Measurements from ENCODE around the gene LILRA5.
"Not testable (repeated sequence)": the region's sequence is repeated elsewhere in the genome, so short reads cannot be mapped to it uniquely, and the experiment has no call there.

Gene LILRA5

DNA sequence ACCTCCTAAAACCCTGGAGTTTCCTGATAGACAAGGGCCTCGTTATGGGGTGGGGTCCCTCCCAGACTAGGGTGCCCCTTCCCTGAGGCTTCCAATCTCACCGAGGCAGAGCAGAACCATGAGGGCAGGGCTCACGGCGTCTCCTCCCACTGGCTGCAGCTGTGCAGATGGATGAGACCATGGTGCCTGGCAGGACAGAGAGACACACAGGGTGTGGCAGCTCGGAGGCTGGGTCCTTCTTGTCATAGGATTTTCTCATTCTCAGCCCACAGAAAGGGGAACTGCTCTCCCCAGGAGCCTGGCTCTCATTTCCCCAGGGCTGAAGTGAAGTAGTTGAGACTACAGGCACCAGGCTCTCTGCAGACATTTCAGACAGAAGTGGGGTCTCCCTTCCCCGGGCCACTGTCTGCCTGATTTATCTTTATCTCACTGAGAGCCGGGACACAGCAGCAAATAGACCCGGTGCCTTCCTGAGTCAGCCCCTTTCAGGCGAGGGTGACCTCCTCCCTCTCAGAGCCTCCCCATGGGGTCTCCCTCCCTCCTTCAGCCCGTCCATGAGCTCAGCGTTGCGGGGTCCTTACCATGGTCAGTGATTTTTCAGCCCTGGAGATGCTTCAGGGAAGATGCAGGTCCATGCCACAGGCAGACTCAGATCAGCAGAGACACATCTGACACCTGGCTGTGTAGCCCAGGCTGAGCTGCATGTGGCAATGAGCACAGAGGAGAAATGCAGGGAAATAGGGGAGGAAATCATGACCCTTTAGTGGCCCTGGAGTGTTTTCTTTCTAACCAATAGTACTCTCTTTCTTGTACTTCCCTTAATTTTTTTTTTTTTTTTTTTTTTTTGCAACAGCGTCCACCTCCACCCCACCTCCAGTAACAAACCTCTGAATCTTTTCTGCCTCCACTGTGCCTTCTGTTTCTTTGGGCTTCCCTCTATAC lies at the start of gene LILRA5:
TSS of gene LILRA5 (minus strand) at position 731 of the 942 bp plus-strand sequence. CDS start at position 584, 147 bp downstream.
- DNase-seq: no peak

DNA sequence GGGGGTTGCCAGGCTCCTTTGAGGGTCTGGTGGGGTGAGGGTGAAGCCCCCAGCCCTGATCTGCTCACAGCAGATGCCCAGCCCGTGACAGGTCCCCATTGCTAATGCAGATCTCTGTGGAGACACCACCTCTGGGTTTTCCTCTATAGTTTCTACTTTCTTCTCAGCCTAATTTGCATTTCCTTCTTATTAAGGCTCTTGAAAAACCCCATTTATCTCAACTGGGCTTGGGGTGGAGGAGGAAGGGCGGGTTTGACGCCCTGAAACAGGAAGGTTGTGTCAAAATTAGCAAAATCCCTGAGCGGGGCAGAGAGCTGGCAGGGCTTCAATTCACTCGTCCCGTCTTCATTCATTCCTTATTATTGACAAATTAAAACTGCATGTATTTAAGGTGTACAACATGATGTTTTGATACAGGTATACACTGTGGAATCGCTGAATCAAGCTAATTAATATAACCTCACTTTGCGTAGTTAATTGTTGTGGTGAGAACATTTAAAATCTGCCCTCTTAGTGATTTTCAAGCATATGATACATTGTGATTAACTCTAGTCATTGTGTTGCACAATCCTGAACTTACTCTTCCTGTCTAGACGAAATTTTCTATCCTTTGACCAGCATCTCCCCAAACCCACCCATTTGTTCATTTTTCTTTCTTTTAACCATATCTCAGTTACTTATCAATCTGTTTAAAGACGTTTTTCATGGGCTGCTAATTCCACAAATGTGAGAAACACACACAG lies 48.9 kb upstream of the LILRA5 start:
- DNase-seq: not testable (repeated sequence)

DNA sequence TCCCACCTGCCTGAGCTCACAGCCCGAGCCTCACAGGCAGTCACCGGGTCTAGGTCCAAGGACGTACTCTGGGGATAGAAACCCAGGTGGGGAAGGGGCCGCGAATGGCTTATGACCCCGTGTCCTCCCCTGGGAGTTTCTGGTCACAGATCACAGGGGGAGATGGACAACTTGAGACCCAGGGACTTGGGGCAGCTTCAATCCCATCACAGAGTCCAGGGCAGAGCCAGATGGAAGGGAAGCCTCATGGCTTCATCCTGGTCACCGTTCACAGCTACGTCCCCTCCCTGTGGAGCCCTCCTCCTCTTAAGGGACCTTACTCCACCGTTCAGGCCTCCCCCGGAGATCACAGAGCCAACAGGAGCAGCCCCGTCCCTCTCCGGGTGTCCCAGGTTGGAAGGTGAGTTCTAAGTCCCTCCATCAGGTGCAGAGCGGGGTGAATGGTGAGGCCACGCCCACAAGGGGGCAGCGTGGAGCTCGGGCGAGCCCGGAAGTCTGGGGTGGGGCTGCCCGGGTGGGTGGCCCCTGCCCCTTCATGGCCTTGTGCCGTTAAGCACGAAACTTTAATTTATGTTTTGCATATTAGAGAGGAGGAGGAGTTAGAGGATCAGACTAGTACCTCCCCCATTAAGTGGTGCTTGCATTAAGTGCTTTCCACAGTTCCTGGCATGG lies 46.3 kb upstream of the LILRA5 start:
- DNase-seq: not testable (repeated sequence)

DNA sequence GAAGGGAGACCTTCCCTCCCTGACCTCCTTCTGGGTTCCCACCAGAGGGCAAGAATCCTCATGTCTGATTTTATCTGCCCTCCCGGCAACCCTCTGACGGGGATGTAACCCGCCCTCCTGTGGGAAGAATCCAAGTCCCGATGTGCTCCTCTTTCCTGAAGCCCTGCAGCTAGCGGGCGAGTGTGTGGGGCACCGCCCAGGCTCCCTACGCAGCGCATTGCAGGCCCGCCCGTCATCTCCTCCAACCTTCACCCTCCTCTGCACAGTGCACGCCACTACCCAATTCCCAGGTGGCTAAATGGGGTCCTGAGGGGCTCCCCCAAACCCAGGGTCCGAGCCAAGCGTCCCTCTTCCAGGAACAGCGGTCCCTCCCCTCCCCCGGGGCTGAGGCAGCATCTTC lies 44.4 kb upstream of the LILRA5 start:
- DNase-seq: no peak

DNA sequence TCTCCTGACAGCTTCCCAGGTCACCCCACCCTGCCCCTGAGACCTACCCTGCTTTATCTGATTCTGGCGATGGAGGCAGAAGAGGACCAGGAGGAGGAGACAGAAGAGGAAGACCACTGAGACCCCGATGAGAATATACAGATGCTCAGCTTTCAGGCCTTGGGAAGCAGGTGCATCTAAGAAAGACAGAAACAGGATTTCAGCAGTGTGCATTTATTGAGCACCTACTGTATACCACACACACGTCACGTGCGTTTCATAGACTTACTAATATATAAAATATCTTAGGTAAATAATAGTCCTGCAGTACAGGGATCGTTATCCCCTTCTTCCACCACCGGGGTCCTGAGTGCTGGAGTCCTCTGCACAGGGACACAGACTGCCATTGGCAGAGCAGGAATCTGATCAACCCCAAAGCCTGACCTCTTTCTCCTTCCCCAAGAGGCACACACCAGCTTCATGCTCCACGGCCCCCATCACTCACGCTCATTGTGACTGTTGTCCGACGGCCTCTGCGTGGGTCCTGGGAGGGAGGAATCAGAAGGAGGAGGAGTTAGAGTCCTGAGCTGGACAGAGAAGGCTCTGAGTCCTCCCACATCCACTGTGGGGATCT lies 43.6 kb upstream of the LILRA5 start:
- no peak for DNase-seq

DNA sequence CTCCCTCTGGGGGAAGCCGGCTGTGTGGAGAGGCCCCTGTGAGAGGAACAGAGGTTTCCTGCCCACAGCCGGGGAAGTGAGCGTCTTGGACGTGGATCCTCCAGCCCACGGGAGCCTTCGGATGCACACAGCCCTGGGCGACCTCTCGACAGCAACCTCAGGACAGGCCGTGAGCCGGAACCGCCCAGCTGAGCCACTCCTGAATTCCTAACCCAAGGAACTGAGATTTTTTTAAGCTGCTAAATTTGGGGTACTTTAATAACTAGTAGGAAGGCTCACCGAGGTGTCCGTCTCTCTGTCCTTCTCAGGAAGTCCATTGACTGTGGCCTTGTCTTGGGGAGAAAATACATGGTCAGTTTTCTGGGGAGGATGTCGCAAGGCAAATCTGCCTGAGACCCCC lies 42.7 kb upstream of the LILRA5 start:
- DNase-seq: no peak

DNA sequence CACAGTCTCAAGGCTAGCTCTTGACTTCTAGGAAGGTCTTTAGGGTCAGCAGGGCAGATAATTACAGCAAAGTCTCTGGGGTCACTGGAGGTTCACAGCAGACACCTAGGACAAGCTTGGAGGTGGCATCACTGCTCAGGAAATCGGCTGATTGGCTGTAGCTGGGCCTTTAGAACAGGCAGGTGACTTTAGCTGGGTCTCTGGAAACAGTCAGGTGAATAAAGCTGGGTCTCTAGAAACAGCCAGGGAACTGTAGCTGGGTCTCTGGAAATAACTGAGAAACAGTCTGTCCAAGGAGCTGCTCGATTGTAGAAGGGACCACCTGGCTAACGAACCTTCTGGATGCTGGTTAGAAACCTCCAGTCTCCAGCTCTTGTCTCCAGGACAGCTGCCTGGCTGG lies 41.8 kb upstream of the LILRA5 start:
- no peak for DNase-seq

DNA sequence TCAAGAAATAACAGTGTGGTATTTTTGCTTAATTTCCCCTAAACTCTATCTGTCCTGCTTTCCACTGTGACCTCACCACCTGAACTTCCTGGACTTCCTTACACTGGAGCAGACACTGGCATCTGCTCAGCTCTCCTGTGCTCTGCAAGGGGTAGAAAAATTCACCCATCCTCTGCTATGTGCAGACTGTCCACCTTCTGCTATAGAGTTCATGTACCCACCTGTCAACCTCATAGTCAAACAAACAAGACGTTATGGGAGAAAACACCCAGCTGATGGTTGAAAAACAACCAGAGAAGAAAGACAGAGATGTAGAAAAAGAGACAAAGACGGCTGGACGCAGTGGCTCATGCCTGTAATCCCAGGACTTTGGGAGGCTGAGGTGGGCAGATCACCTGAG lies 39.6 kb upstream of the LILRA5 start:
- no peak for DNase-seq

DNA sequence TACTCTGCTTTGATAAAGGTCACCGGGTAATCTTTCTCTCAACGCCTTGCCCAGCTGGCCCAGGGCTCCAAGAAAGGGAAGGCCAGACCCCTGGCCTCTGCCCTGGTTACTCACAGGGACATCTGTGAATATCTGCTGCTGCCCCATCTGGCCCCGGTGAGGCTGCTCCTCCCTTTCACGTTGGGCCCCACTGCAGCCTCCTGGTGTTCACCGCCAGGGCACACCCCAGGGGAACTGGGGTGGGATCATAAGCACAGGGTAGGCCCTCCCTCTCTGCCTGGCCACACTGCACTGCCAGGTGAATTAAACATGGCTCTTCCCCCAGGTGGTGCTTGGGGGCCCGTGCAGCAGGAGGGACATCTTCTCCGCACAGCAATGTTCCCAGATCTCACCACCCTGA lies 39.1 kb upstream of the LILRA5 start:
- no peak for DNase-seq

DNA sequence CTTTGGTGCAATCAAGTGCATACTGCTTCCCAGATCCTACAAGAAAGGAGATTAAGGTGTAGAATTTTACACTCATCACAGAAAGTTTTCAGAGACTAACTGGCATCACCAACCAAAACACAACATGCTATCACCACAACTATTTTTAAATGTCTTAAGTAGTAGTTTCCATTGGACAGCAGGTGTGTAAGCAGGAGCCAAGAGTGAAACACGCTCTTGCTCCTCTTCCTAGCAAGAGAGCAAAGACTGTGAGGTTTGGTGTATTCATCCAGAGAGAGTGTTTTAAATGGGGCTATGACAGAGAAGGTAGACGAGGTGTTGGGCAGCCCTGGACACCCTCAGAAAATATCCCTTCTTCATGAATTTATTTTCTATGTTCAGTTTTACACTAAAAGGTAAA lies 38.5 kb upstream of the LILRA5 start:
- DNase-seq: no peak

DNA sequence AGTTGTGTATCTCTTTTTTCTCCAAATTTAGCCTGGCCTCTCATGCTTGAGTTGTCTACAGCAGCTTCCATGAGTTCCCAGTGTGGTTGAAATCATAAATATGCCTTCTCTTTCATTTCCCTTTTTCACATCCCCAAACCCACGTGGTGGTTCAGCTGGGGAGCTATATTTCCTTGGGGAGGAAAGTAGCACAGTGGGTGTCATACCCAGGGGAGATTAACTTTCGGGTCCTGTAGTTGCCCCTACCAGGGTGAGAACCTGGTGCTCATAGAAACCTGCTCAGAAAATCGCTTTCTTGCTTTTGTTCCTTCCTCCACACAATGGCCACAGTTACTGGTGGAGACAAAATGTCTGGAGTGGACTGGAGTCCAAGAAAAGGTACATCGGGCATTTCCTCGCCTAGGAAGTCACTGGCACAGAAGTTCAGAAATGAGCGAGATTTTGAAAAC lies 33.0 kb upstream of the LILRA5 start:
- DNase-seq: no peak

DNA sequence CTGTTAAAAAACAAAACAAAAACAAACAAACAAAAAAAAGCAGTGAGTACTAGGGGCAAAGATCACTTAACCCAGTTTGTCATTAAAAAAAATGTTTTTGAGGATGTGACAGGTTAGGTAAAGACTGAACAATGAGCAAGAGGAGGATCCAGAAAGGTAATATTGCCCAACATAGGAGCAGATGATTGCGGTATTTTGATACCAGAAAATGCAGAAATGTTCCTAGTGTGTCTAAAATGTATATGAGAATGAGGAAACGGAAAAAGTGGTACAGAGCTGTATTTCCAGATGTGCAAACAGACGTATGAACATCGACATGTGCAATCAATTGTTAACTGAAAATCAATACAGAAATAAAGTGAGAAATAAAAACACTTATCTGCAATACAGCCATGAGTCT lies 30.9 kb upstream of the LILRA5 start:
- DNase-seq: no peak

DNA sequence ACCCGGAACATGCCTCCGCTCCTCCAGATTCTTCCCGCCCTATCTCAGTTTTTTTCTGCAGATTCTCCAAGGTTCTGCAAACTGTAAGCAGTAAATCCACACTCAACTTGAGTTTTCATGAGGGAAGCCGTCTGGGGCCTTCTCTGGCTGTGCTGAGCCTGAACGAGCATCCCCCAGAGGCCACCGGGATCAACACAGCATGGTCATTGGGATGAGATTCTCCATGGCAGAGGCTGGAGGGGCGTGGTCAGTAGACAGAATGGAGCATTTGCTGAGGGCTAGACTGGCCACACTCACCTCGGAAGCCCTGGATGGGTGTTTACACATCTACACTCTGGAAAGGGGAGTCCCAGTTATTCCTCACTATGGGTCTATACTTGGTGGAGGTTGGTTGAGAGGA lies 28.3 kb upstream of the LILRA5 start:
- no peak for DNase-seq

DNA sequence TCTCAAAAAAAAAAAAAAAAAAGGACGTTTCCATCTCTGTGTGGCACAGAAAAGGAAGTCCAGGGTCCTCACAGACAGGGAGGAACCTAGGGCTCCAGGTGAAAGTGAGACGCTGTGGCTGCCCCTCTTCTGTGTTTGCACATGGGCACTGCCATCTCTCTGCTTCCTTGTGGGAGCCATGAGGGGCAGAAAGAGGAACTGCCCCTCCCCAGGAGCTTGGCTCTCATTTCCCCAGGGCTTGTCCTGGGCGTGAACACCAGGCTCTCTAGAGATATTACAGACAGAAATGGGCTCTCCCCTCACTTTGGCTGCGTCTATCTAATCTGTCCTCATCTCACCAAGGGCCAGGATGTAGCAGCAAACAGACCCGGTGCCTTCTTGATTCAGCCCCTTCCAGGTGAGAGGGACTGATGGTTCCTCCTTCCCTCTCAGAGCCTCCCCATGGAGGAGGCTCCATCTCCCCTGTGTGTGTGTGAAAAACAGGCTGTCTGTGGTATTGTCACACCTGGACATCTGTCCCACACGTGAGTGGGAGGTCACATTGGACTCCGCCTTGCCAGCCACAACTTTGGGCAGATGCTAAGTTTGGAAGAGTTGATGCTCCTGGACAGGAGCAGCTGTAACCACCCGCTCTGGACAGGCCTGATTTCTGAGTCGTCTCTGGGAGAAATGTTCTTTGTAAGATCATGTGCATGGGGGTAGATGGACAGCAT lies 26.8 kb upstream of the LILRA5 start:
- no peak for DNase-seq

DNA sequence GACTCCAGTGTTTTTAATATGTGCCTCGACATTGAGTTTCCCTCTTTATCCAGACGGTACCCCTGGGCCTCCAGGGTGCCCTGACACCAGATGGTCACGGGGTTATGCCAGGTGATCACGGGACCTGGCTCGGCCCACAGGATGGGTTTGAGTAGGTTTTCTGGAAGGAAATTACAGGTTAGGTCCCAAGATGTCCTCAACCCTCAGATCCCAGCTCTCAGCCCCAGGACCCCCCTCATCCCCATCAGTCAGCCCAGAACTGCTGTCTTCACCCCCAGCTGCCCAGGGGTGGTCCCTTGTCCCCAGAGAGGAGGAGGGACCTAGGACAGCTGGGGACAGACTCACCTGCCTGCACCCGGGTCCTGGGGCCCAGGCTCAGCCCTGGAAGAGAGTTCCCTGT lies 25.6 kb upstream of the LILRA5 start:
- no peak for DNase-seq

DNA sequence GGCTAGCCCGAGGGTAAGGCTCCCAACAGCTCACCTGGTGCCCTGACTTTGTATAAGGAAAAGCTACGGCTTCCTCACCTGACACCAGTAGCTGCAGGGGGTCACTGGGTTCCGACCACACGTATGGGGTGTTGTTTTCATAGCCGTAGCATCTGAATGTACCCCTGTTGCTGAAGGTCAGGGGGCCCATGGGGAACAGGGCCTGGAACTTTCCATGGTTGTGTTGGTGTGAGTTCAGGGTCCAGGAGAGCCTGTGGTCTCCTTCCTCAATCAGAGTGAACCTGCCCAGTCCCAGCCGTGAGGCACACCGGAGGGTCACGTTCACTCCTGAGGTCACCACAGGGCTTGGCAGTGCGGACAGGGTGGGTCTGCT lies 24.9 kb upstream of the LILRA5 start:
- DNase-seq: no peak

DNA sequence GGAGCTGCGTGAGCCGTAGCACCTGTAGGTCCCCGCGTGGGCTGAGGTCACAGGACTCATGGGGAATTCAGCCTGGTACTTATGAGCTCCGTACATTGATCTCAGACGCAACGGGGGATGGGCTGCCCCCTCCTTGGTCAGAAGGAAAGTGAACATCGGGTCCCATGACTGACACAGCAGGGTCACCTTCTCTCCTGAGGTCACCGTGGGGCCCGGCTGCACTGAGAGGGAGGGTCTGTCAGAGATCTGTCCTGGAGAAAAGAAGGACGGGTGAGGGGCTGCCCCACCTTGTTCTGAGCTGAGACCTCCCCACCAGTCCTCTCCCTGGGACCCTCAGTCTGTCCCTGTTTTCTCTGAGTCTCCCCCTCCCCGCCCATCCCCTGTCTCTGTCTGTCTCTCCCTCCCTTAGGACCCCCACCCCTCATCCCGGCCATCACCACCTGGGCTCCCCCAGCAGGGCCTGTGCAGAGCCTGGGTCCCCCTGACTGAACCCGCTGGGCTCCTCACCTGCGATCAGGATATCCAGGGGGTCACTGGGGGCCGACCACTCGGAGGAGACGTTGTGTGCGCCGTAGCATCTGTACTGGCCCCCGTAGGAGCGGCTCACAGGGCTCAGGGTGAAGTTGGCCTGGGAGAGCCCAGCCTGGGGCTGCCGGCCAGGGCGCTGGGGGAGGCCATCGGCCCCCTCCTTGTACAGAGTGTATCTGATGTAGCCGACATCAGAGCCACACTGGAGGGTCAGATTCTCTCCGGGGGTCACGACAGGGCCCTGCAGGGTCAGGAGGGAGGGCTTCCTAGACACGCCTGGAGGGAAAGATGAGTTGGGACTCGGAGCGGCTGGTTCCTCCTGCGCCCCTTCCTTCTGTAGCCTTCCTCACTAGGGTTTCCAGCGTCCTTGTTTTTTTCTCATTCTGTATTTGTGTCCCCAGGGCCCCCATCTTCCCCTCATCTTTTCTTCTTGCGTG lies 24.2 kb upstream of the LILRA5 start:
- DNase-seq: no peak

DNA sequence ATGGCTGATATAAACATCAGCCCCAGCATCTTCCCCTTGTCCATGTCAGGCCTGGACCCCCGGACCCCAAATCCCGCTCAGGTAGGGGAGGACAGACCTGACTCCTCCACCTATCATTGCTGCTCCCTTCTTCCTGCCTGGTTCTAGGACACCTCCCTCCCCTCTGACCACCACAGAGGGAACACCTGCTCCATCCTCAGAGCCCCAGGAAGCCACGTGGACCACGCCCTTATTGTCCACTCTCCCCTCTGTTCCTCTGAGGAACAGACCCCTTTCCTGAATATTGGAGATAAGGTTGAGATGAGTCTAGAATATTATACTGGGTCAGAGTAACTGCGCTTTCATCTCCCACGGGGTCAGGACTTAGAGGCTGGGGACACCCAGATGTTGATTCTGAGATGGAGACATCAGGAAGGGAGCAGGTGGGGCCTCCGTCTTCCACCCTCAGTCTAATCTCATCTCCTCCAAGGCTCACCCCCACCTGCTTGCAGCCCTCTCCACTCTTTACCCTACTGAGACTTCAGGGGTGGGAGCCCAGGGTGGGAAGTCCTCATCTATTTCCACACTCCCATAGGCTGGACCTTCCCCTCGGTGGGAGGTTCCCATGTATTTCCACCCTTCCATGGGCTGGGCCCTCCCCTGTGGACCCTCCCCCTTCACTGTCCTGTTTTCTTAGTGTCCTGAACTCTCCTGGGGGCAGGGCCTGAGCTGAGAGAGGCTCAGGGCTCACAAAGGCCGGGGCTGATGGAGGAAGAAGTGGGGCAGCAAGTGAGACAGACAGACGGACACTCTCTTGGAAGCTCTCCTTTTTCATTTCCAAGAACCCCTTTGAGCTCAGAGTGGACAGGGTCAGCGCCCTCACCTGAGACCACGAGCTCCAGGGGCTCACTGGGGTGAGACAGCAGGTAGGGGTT lies 23.3 kb upstream of the LILRA5 start:
- DNase-seq: no peak

DNA sequence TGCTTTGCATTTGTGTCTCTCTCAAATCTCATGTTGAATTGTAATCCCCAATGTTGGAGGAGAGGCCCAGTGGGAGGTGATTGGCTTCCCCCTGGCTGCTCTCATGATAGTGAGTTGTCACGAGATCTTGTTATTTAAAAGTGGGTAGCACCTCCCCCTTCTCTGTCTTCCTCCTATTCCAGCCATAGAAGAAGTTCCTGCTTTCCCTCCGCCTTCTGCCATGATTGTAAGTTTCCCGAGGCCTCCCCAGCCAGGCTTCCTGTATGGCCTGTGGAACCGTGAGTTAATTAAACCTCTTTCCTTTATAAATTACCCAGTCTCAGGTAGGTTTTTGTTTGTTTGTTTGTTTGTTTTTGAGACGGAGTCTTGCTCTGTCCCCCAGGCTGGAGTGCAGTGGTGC lies 22.2 kb upstream of the LILRA5 start:
- no peak for DNase-seq
